Lung (tissue), 12 donors: Measurements from ENCODE around the gene ZFYVE19. TPM values are rescaled to one million over a fixed set of nuclear protein-coding genes. Genes with fewer than 3 reads are reported as not detected.
A peak's percentile ranks its signal among the peaks of the same experiment; 100 is the strongest.

Experiments used
- ATAC-seq: fragments of 200-7000 bp; cut with Tn5 transposase; one replicate; pipeline ENCODE4 v1.9.1; 2020; ENCODE audit warnings: moderate number of reproducible peaks; ENCODE audit not compliant: insufficient read depth, low FRiP score
- DNase-seq, 3 donors: peaks; one replicate each; pipeline ENCODE4 v3.0.0-alpha.2; 2013 to 2017
- H3K27ac ChIP-seq, 2 donors: one replicate each; pipeline ENCODE4 v1.5.1; 2013; ENCODE audit warnings: mild to moderate bottlenecking in 2 of 2, moderate library complexity in 2 of 2, control low read depth in 1 of 2, inconsistent platforms in 1 of 2, low read depth in 1 of 2, low read length in 1 of 2
- H3K27me3 ChIP-seq, 3 donors: one replicate each; pipeline ENCODE4 v1.5.1; 2013; ENCODE audit warnings: low read length in 2 of 3; ENCODE audit not compliant: control insufficient read depth in 3 of 3, insufficient read depth in 3 of 3
- H3K36me3 ChIP-seq, 4 donors: one replicate each; pipeline ENCODE4 v1.5.1; 2013; ENCODE audit warnings: low read length in 4 of 4, mild to moderate bottlenecking in 1 of 4, moderate library complexity in 1 of 4; ENCODE audit not compliant: control insufficient read depth in 4 of 4, insufficient read depth in 4 of 4
- H3K4me1 ChIP-seq, 5 donors: one replicate each; pipeline ENCODE4 v1.5.1; 2013; ENCODE audit warnings: low read length in 5 of 5, mild to moderate bottlenecking in 2 of 5, moderate library complexity in 1 of 5; ENCODE audit not compliant: control insufficient read depth in 5 of 5, insufficient read depth in 5 of 5
- H3K4me3 ChIP-seq: one replicate; pipeline ENCODE4 v1.5.1; 2013; ENCODE audit warnings: mild to moderate bottlenecking, control low read depth, moderate library complexity
- H3K9ac ChIP-seq, 2 donors: one replicate each; pipeline ENCODE4 v1.5.1; 2013; ENCODE audit warnings: low read length in 2 of 2, control low read depth in 1 of 2; ENCODE audit not compliant: insufficient read depth in 1 of 2
- H3K9me3 ChIP-seq, 4 donors: one replicate each; pipeline ENCODE4 v1.5.1; 2013; ENCODE audit warnings: low read length in 3 of 4, mild to moderate bottlenecking in 1 of 4, moderate library complexity in 1 of 4; ENCODE audit not compliant: control insufficient read depth in 4 of 4, insufficient read depth in 3 of 4
- WGBS, 2 donors: extraction: QIAGEN DNeasy Blood & Tissue Kit; methylation state at CpG; one replicate each; pipeline ENCODE4 v1.1.7; 2013; 5-methylcytosine and 5-hydroxymethylcytosine counted together
- polyA plus RNA-seq, 2 donors: library from polyadenylated mRNA; stranded (reverse); fragments of 200-250 nt; gene quantifications; one replicate each; pipeline ENCODE4 v1.2.1, GENCODE V29; 2013
- total RNA-seq, 2 donors: library from RNA; depleted of rRNA in 1 of 2; stranded (reverse); fragments of >200 nt in 1 of 2; gene quantifications; one replicate each; pipeline ENCODE4 v1.2.1, GENCODE V29; 2014 to 2021
- TF ChIP-seq, protein P1 (sequence below): IDR thresholded peaks from 2 replicates; pipeline ENCODE4 v1.5.1; 2012; ENCODE audit warnings: mild to moderate bottlenecking; ENCODE audit errors: control extremely low read depth, extremely low read depth
- donor health status: control.
- donor health status: control.
- donor health status: Bipolar disorder and iron deficiency.
- donor health status: healthy.
- donor health status: DM: yes; HTN: yes; CAD: no.

ZFYVE19 gene
- total and polyA plus RNA-seq, 4 donors: 17.3 to 25.0 (median 21.2) TPM

DNA sequence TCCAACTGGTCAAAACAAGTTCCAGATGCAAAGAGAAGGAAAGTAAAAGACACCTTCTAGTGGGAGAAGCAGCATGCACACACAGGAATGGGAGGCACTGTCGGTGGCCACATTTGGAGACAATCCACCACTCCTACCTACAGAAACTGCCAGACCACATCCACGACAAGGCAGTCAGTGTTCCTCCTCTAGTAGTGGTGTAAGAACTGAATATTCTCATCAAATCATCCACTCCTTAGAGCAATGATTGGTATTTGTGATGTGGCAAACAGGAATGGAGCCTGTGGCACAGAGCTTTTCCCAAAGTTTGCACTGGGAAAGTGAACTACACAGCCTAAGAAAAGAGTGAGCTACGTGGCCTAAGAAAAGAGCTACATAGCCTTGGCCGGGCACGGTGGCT is 31.9 kb downstream of the ZFYVE19 start:
- H3K9me3 ChIP-seq: no peaks in the 10 kb centered on the region
- TF ChIP-seq, protein P1, sequence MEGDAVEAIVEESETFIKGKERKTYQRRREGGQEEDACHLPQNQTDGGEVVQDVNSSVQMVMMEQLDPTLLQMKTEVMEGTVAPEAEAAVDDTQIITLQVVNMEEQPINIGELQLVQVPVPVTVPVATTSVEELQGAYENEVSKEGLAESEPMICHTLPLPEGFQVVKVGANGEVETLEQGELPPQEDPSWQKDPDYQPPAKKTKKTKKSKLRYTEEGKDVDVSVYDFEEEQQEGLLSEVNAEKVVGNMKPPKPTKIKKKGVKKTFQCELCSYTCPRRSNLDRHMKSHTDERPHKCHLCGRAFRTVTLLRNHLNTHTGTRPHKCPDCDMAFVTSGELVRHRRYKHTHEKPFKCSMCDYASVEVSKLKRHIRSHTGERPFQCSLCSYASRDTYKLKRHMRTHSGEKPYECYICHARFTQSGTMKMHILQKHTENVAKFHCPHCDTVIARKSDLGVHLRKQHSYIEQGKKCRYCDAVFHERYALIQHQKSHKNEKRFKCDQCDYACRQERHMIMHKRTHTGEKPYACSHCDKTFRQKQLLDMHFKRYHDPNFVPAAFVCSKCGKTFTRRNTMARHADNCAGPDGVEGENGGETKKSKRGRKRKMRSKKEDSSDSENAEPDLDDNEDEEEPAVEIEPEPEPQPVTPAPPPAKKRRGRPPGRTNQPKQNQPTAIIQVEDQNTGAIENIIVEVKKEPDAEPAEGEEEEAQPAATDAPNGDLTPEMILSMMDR: no peak
- no peaks in the 10 kb centered on the region for H3K36me3 ChIP-seq
- DNase-seq (no peak), ATAC-seq (no peak)
- no peaks in the 10 kb centered on the region for H3K27me3 ChIP-seq
- no peak overlapping the region for H3K9ac ChIP-seq
- 86 to 93% methylated on average over 5 of the region's 5 CpGs for WGBS, 2 donors
- H3K4me1 ChIP-seq: peaks cover 0 to 5% (median 0%) of the 10 kb centered on the region in 5 donors
- H3K4me3 ChIP-seq: no peak overlapping the region
- H3K27ac ChIP-seq: no peak overlapping the region

DNA sequence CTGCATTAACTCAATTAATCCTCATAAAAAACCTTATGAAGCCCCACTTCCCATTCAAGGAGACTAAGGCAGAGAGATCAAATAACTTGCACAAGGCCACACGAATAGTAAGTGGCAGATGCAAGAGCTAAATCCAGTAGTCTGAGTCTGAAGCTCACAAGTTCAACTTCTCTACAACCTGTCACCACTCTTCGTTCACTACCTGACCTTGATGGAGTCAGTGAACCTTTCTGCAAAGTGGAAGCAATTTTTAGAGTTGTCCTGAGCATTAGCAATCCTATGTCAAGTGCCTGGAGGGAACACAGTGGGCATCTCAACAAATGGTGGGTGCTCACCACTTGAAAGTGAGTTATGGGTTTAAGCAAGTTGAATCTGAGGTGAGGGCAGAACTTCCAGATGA is 34.9 kb downstream of the ZFYVE19 start:
- WGBS, 2 donors: 82 to 88% methylated on average over 2 of the region's 2 CpGs
- Histone ChIP-seq H3K36me3 (no peaks in the 10 kb centered on the region), H3K9me3 (no peaks in the 10 kb centered on the region), H3K27me3 (peaks cover 0 to 8% (median 5%) of the 10 kb centered on the region in 3 donors), H3K9ac (no peak overlapping the region), H3K4me1 (peaks cover 0 to 17% (median 2%) of the 10 kb centered on the region in 5 donors), H3K4me3 (no peak overlapping the region), H3K27ac (no peak overlapping the region)
- DNase-seq (no peak), ATAC-seq (no peak)
- TF ChIP-seq, protein P1: no peak

DNA sequence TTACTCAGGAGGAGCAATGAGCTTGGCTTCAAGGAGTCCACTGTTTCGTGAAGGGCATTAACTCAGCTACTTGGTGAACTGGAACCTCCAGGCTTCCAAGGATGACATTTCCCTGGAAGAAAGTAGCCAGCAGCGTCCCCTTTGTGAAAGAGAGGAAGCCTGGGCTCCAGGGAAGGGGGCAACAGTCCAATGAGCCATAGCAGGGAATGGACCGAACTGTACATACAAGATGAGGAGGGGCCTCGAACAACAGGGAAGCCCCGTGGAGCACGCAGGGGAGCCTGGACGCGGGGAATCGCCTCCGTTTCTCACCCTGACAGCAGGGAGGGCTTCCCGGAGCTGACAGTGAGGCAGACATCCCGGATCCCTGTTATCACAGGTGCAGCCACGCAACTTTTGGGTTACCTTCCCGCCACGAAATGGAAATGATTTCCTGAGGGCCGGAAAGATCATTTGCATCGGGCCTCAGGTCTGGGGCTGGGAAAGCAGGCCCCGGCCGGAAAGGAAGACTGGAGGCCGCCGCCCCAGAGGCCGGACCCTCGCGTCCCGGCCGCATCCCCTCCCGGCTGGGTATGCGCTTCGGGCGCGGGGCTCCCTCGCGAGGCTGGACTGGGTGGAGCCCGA is 36.5 kb downstream of the ZFYVE19 start:
- Histone ChIP-seq H3K4me1 (peaks cover 0 to 28% (median 5%) of the 10 kb centered on the region in 5 donors), H3K9me3 (no peaks in the 10 kb centered on the region), H3K36me3 (no peaks in the 10 kb centered on the region), H3K27ac (peak overlapping the region in 1 of 2 donors; percentile 66), H3K9ac (peak overlapping the region in 1 of 2 donors; percentile 23), H3K4me3 (peak overlapping the region; percentile 30), H3K27me3 (peaks cover 0 to 8% (median 5%) of the 10 kb centered on the region in 3 donors)
- 21 to 31% methylated on average over 33 to 34 of the region's 34 CpGs for WGBS, 2 donors
- TF ChIP-seq, protein P1: no peak
- DNase-seq: no peak
- ATAC-seq: no peak
